ENCODE results near the gene NAA38.

GRCh38 chr17:7845359-7846062 is 11.8 kb downstream of the NAA38 start:
- TF ChIP-seq CTCF (IDR thresholded peaks at IDR 0.05 in 4 of 5, conservative IDR thresholded peaks at IDR 0.05 in 1 of 5) = no peak
- TF ChIP-seq POLR2A (IDR thresholded peaks at IDR 0.05) = no peak

Data from gastrocnemius medialis (tissue), 4 donors.